H9 (cell line): ENCODE results near the gene ATP11C. TPM values are rescaled to one million over a fixed set of nuclear protein-coding genes. Genes with fewer than 3 reads are reported as not detected.

Experiments used
- DNase-seq: peaks from one replicate; pipeline ENCODE4 v3.0.0-alpha.2; 2017
- H2AFZ ChIP-seq: one replicate; pipeline ENCODE4 v1.6.1; 2013; ENCODE audit warnings: mild to moderate bottlenecking, low read length, control low read depth, moderate library complexity
- H2AK5ac ChIP-seq: 2 replicates; pipeline ENCODE4 v1.6.1; 2013; ENCODE audit warnings: low read length, control low read depth, mixed read lengths; ENCODE audit not compliant: insufficient read length
- H2BK120ac ChIP-seq: one replicate; pipeline ENCODE4 v1.6.1; 2013; ENCODE audit warnings: low read depth, mild to moderate bottlenecking, low read length, control low read depth, inconsistent platforms; ENCODE audit not compliant: poor library complexity, severe bottlenecking
- H2BK12ac ChIP-seq: 2 replicates; pipeline ENCODE4 v1.6.1; 2013; ENCODE audit warnings: low read length, control low read depth, mixed read lengths, low read depth; ENCODE audit not compliant: insufficient read length
- H2BK15ac ChIP-seq: 2 replicates; pipeline ENCODE4 v1.6.1; 2013; ENCODE audit warnings: low read depth, low read length, control low read depth
- H2BK20ac ChIP-seq: one replicate; pipeline ENCODE4 v1.6.1; 2013; ENCODE audit warnings: low read depth, mild to moderate bottlenecking, low read length, control low read depth, inconsistent platforms; ENCODE audit not compliant: poor library complexity, severe bottlenecking
- H2BK5ac ChIP-seq: 2 replicates; pipeline ENCODE4 v1.6.1; 2013; ENCODE audit warnings: low read length, control low read depth, mixed read lengths; ENCODE audit not compliant: insufficient read length
- H3K14ac ChIP-seq: 2 replicates; pipeline ENCODE4 v1.6.1; 2013; ENCODE audit warnings: low read length, control low read depth; ENCODE audit not compliant: insufficient read depth
- H3K18ac ChIP-seq: 2 replicates; pipeline ENCODE4 v1.6.1; 2013; ENCODE audit warnings: low read depth, mild to moderate bottlenecking, mixed read lengths, low read length, control low read depth; ENCODE audit not compliant: insufficient read length
- H3K23ac ChIP-seq: 2 replicates; pipeline ENCODE4 v1.6.1; 2013; ENCODE audit warnings: low read length, control low read depth, mixed read lengths, low read depth; ENCODE audit not compliant: insufficient read length
- H3K23me2 ChIP-seq: 2 replicates; pipeline ENCODE4 v1.6.1; 2013; ENCODE audit warnings: low read depth, mild to moderate bottlenecking, mixed read lengths, low read length, control low read depth; ENCODE audit not compliant: insufficient read length, poor library complexity, severe bottlenecking
- H3K27ac ChIP-seq: 2 replicates; pipeline ENCODE4 v1.5.1; 2013; ENCODE audit warnings: low read length, control low read depth, mixed read lengths, low read depth; ENCODE audit not compliant: insufficient read length
- H3K27me3 ChIP-seq: 2 replicates; pipeline ENCODE4 v1.6.1; 2013; ENCODE audit warnings: low read length, control low read depth, inconsistent platforms; ENCODE audit not compliant: insufficient read depth
- H3K4ac ChIP-seq: 2 replicates; pipeline ENCODE4 v1.6.1; 2013; ENCODE audit warnings: low read depth, mild to moderate bottlenecking, control low read depth, inconsistent platforms, low read length, moderate library complexity
- H3K4me1 ChIP-seq: 2 replicates; pipeline ENCODE4 v1.6.1; 2013; ENCODE audit warnings: low read length, control low read depth, inconsistent platforms; ENCODE audit not compliant: insufficient read depth
- H3K4me2 ChIP-seq: 2 replicates; pipeline ENCODE4 v1.6.1; 2013; ENCODE audit warnings: low read length, control low read depth, mixed read lengths; ENCODE audit not compliant: insufficient read length, insufficient read depth
- H3K56ac ChIP-seq: 2 replicates; pipeline ENCODE4 v1.6.1; 2013; ENCODE audit warnings: low read depth, mild to moderate bottlenecking, mixed read lengths, low read length, control low read depth; ENCODE audit not compliant: insufficient read length
- H3K79me1 ChIP-seq: 2 replicates; pipeline ENCODE4 v1.6.1; 2013; ENCODE audit warnings: low read depth, mild to moderate bottlenecking, moderate library complexity, low read length, control low read depth, inconsistent platforms; ENCODE audit not compliant: insufficient read depth, poor library complexity, severe bottlenecking
- H3K79me2 ChIP-seq: 2 replicates; pipeline ENCODE4 v1.6.1; 2013; ENCODE audit warnings: low read length, control low read depth, inconsistent platforms; ENCODE audit not compliant: insufficient read depth
- H3K9ac ChIP-seq: 2 replicates; pipeline ENCODE4 v1.6.1; 2013; ENCODE audit warnings: low read length, control low read depth, mixed read lengths; ENCODE audit not compliant: insufficient read length; ENCODE audit errors: extremely low read depth
- H3K9me3 ChIP-seq: one replicate; pipeline ENCODE4 v1.6.1; 2013; ENCODE audit warnings: low read depth, low read length, inconsistent platforms; ENCODE audit not compliant: control insufficient read depth
- H3T11ph ChIP-seq: one replicate; pipeline ENCODE4 v1.6.1; 2013; ENCODE audit warnings: mild to moderate bottlenecking, low read length, control low read depth, inconsistent platforms
- H4K20me1 ChIP-seq: one replicate; pipeline ENCODE4 v1.6.1; 2013; ENCODE audit not compliant: control insufficient read depth, insufficient read length, insufficient read depth
- H4K5ac ChIP-seq: 2 replicates; pipeline ENCODE4 v1.6.1; 2013; ENCODE audit warnings: low read depth, mild to moderate bottlenecking, mixed read lengths, low read length, control low read depth; ENCODE audit not compliant: insufficient read length
- H4K8ac ChIP-seq: replicated peaks from 2 replicates; pipeline ENCODE4 v1.6.1; 2013; ENCODE audit warnings: low read length, control low read depth, mixed read lengths, low read depth; ENCODE audit not compliant: insufficient read length
- H4K91ac ChIP-seq: 2 replicates; pipeline ENCODE4 v1.6.1; 2013; ENCODE audit warnings: low read depth, mild to moderate bottlenecking, moderate library complexity, mixed read lengths, low read length, control low read depth; ENCODE audit not compliant: insufficient read length
- H3K27ac Mint-ChIP-seq, 3 experiments: 2 replicates in 2 of 3; 3 replicates in 1 of 3; pipeline ENCODE4 v1.8.0; 2020 to 2021; ENCODE audit warnings: mixed read lengths in 3 of 3, mild to moderate bottlenecking in 1 of 3, moderate library complexity in 1 of 3
- H3K27me3 Mint-ChIP-seq: 2 replicates; pipeline ENCODE4 v1.8.0; 2021; ENCODE audit warnings: low read depth, mild to moderate bottlenecking, moderate library complexity, mixed read lengths
- H3K36me3 Mint-ChIP-seq, 3 experiments: 2 replicates in 2 of 3; 3 replicates in 1 of 3; pipeline ENCODE4 v1.8.0; 2020 to 2021; ENCODE audit warnings: low read depth in 3 of 3, mixed read lengths in 3 of 3; ENCODE audit not compliant: insufficient read depth in 1 of 3
- H3K4me1 Mint-ChIP-seq, 2 experiments: 2 replicates each; pipeline ENCODE4 v1.8.0; 2020; ENCODE audit warnings: mixed read lengths in 2 of 2
- H3K4me3 Mint-ChIP-seq, 2 experiments: 2 replicates in 1 of 2; 3 replicates in 1 of 2; pipeline ENCODE4 v1.8.0; 2020 to 2021; ENCODE audit warnings: mild to moderate bottlenecking in 2 of 2, mixed read lengths in 2 of 2, moderate library complexity in 1 of 2
- H3K9me3 Mint-ChIP-seq, 2 experiments: 2 replicates in 1 of 2; 3 replicates in 1 of 2; pipeline ENCODE4 v1.8.0; 2020; ENCODE audit warnings: mild to moderate bottlenecking in 2 of 2, mixed read lengths in 2 of 2, moderate library complexity in 1 of 2
- WGBS: extraction: QIAGEN DNeasy Blood & Tissue Kit; methylation state at CpG from one replicate; pipeline ENCODE4 v1.1.7; 2013; ENCODE audit warnings: missing lambda C conversion rate, low lambda C conversion rate, mixed read lengths; ENCODE audit not compliant: insufficient read length; ENCODE audit errors: extremely low coverage; 5-methylcytosine and 5-hydroxymethylcytosine counted together
- total RNA-seq: library from RNA; stranded (reverse); gene quantifications from 2 replicates; pipeline ENCODE4 v1.2.1, GENCODE V29; 2021
- TF ChIP-seq, protein P1 (sequence below): fragments of 200-600 bp; sonication (generic); conservative IDR thresholded peaks from 3 replicates; pipeline ENCODE4 v1.8.0; 2021; ENCODE audit warnings: antibody characterized with exemption, mild to moderate bottlenecking

Gene ATP11C
- total RNA-seq, 1 experiment from 2014 or later, result 28.4 TPM

- H3K4me3 Mint-ChIP-seq, result peak overlapping the region in 1 of 2 experiments; percentile 54; a peak in 2 of 5 replicates
These were observed 38.5 kb upstream of the ATP11C start for GRCh38 chrX:139971394-139971749.

More at GRCh38 chrX:139971394-139971749, 38.5 kb upstream of the ATP11C start:
- Histone ChIP-seq H4K20me1 (no peaks in the 10 kb centered on the region), H3K4ac (no peak overlapping the region), H3K18ac (no peak overlapping the region), H2BK120ac (no peak overlapping the region), H3K14ac (no peak overlapping the region; the same call in 1 of the 2 replicates), H3K27me3 (no peaks in the 10 kb centered on the region), H2AFZ (no peak overlapping the region), H3K79me1 (no peaks in the 10 kb centered on the region), H2BK15ac (no peak overlapping the region), H3K4me2 (peak overlapping the region; percentile 55), H3K56ac (no peak overlapping the region), H3K9ac (no peak overlapping the region), H3K23me2 (no peaks in the 10 kb centered on the region), H4K5ac (no peak overlapping the region), H3K23ac (no peak overlapping the region), H2AK5ac (no peak overlapping the region), H3K9me3 (no peaks in the 10 kb centered on the region), H3K27ac (no peak overlapping the region), H2BK20ac (no peak overlapping the region), H3T11ph (no peak overlapping the region), H2BK12ac (no peak overlapping the region), H2BK5ac (no peak overlapping the region), H3K4me1 (no peaks in the 10 kb centered on the region; the same call in 1 of the 2 replicates), H4K91ac (no peak overlapping the region), H3K79me2 (no peaks in the 10 kb centered on the region), H4K8ac (no peak overlapping the region)
- Mint-ChIP-seq H3K27ac (peak overlapping the region in 1 of 3 experiments; percentile 23; a peak in 1 of 7 replicates), H3K27me3 (peaks cover 8% of the 10 kb centered on the region; the same call in 1 of the 2 replicates), H3K36me3 (no peaks in the 10 kb centered on the region; a peak in 1 of 7 replicates), H3K4me1 (peaks cover 3 to 8% of the 10 kb centered on the region in 2 experiments; a peak in 2 of 4 replicates), H3K9me3 (peaks cover 4 to 39% of the 10 kb centered on the region in 2 experiments; a peak in 3 of 5 replicates)
- DNase-seq, result no peak
- WGBS, result no CpG with 5 or more reads among the region's 10 CpGs
- TF ChIP-seq, protein P1, sequence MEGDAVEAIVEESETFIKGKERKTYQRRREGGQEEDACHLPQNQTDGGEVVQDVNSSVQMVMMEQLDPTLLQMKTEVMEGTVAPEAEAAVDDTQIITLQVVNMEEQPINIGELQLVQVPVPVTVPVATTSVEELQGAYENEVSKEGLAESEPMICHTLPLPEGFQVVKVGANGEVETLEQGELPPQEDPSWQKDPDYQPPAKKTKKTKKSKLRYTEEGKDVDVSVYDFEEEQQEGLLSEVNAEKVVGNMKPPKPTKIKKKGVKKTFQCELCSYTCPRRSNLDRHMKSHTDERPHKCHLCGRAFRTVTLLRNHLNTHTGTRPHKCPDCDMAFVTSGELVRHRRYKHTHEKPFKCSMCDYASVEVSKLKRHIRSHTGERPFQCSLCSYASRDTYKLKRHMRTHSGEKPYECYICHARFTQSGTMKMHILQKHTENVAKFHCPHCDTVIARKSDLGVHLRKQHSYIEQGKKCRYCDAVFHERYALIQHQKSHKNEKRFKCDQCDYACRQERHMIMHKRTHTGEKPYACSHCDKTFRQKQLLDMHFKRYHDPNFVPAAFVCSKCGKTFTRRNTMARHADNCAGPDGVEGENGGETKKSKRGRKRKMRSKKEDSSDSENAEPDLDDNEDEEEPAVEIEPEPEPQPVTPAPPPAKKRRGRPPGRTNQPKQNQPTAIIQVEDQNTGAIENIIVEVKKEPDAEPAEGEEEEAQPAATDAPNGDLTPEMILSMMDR, result no peak
